Adipocyte (in vitro differentiated cells): ENCODE measurements around the gene DROSHA.

ENCODE experiments used
- DNase-seq: peaks from one replicate; pipeline ENCODE4 v3.0.0-alpha.2; 2015; ENCODE audit warnings: low read depth
- H3K27me3 ChIP-seq: replicated peaks from 2 replicates; pipeline ENCODE4 v1.7.0; 2013; ENCODE audit warnings: mild to moderate bottlenecking, low read length, moderate library complexity; ENCODE audit not compliant: control insufficient read depth, insufficient read depth
- H3K36me3 ChIP-seq: 2 replicates; pipeline ENCODE4 v1.7.0; 2013; ENCODE audit warnings: low read length, mild to moderate bottlenecking, moderate library complexity; ENCODE audit not compliant: control insufficient read depth, insufficient read depth, severe bottlenecking
- H3K4me1 ChIP-seq: 2 replicates; pipeline ENCODE4 v1.7.0; 2013; ENCODE audit warnings: mild to moderate bottlenecking, low read length, moderate library complexity; ENCODE audit not compliant: control insufficient read depth, insufficient read depth
- H3K4me3 ChIP-seq: 2 replicates; pipeline ENCODE4 v1.7.0; 2013; ENCODE audit warnings: mild to moderate bottlenecking, low read length, moderate library complexity
- H3K9ac ChIP-seq: 2 replicates; pipeline ENCODE4 v1.7.0; 2013; ENCODE audit warnings: mild to moderate bottlenecking, low read length, moderate library complexity
- H3K9me3 ChIP-seq: 2 replicates; pipeline ENCODE4 v1.7.0; 2013; ENCODE audit warnings: mild to moderate bottlenecking, low read length, moderate library complexity; ENCODE audit not compliant: control insufficient read depth

Gene DROSHA

DNA sequence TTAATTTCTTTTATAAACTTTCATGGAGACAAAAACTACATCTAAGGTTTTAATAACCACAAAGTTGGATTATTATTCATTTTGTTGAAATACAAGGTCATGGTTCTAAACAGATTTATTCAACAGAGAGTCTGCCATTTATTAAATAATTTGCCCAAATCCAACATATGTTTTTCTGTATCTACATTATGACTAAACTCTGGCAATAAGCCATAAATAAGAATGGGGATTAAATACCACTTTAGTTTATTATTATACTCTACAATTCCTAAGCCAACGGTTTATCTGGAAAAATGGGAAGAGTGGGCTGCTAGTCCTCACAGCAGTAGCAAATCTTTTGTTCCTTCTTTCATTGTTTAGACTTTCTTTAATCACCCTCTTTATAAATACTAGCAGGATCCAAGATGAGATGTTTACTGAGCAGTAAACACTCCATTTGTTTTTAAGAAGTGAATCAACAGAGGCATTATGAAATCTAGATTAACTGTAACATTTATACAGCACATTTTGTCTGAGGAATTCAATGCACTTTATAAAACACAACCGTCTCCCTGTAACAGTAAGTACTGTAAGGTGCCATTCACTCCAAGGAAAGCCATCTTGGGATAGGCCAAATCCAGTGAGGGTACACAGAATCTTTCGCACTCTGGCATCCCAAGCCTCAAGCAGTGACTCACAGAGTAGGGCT lies 89.7 kb downstream of the DROSHA start:
- no peak overlapping the region for H3K9ac ChIP-seq
- no peak overlapping the region for H3K4me3 ChIP-seq
- no peaks in the 10 kb centered on the region for H3K9me3 ChIP-seq
- H3K27me3 ChIP-seq: no peaks in the 10 kb centered on the region
- DNase-seq: peak; percentile 26
- H3K4me1 ChIP-seq: peaks cover 9% of the 10 kb centered on the region
- H3K36me3 ChIP-seq: peaks cover 32% of the 10 kb centered on the region

DNA sequence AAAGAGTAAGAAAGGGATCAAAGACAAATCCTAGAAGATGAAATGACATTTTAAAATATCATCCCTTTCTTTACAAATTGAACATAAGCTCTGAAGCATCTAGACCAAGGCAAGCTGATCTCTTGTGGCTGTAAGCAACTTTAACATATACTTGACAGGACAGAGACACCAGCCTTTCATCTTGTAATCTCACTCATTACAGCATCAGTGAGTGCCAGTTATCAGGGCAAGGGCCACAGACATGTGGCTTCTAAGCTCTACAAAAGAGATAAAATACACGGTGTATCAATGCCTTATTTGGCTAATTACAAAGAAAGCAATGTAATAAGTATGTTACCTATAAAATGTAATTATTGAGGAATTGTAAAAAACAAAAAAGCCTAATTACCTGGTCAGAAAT lies 95.0 kb downstream of the DROSHA start:
- no peak for DNase-seq
- Histone ChIP-seq H3K4me1 (peaks cover under 1% of the 10 kb centered on the region), H3K9ac (no peak overlapping the region), H3K36me3 (peaks cover 51% of the 10 kb centered on the region), H3K4me3 (no peak overlapping the region), H3K9me3 (no peaks in the 10 kb centered on the region), H3K27me3 (no peaks in the 10 kb centered on the region)

DNA sequence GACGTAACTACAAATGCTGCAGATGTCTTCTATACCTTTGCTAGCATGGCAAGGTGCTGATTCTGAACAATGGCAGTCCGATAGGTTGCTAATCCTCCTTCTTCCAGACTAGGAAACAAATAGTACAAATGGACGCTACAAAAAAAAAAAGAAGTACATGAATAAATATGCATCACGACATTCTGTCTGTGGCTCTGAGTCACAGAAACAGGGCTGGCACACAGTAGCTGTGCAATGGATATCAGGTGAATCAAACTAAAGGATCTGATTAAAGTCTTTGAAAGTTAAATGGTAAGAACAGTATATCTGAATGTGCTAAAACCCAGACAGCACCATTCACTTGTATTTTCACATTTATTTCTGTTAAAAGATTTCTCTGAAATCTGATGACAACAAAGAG lies 96.2 kb downstream of the DROSHA start:
- Histone ChIP-seq H3K9ac (no peak overlapping the region), H3K36me3 (peaks cover 61% of the 10 kb centered on the region), H3K27me3 (no peaks in the 10 kb centered on the region), H3K9me3 (no peaks in the 10 kb centered on the region), H3K4me1 (no peaks in the 10 kb centered on the region), H3K4me3 (no peak overlapping the region)
- no peak for DNase-seq

DNA sequence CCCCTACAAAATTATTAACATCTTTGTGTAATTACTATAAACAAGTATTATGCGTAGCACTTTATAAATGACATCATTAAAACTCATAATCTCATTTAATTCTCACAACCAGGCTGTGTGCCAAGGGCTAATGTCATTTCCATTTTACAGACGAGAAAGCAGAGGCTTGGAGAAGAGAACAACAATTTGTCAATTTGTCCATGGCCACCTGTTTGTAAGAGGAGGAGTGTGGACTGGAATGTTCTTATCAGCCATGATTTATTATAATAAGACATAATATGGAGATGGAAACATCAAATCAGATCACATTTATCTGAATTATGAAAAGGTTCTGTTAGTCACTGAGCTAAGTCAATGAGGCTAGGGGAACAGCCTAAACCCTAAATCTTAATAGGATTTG lies 97.0 kb downstream of the DROSHA start:
- DNase-seq: no peak
- H3K9me3 ChIP-seq: no peaks in the 10 kb centered on the region
- H3K4me1 ChIP-seq: no peaks in the 10 kb centered on the region
- H3K4me3 ChIP-seq: no peak overlapping the region
- H3K36me3 ChIP-seq: peaks cover 66% of the 10 kb centered on the region
- H3K9ac ChIP-seq: no peak overlapping the region
- no peaks in the 10 kb centered on the region for H3K27me3 ChIP-seq

DNA sequence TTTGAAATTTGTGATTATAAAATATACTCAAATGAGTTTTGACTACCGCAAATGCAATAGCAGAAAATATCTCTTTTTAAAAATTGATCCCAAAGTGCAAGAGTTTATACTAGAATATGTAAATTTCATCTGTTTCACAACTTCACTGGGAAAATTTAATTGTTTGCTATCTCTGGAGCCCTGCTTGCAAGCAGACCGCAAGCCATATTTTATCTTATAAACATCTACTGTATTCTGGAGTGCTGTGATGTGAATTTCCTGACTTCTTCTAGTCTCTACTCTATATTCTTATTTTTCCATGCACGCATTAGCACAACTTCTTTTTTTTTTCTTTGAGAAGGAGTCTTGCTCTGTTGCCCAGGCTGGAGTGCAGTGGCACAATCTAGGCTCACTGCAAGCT lies 98.7 kb downstream of the DROSHA start:
- Histone ChIP-seq H3K4me3 (no peak overlapping the region), H3K9ac (no peak overlapping the region), H3K36me3 (peaks cover 58% of the 10 kb centered on the region), H3K4me1 (no peaks in the 10 kb centered on the region), H3K9me3 (no peaks in the 10 kb centered on the region), H3K27me3 (no peaks in the 10 kb centered on the region)
- DNase-seq: no peak

DNA sequence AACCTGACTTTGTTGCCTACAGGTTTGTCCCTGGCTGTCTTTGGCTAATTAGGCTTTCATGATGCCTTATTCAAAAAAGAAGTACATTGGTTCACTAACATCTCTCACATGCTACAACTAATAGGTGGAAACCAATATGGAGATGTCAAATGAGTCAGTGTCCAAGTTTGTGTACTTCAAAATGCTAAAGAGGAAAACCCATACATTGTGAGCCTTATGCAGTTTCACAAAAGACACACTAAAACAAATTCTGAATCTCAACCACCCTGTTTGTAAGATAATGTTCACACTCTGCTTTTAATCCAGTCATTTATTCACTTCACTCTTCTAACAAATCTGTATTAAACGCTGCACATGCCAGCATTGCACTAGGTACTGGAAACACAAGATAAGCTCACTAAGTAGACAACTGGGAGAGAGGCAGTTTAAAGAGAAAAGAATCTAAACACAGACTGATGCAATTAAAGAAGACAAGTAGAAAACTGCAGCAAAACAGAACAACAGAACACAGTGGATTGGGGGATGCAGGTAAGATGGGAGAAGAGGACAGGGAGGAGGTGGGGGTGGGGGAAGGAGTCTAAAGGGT lies 104.1 kb downstream of the DROSHA start:
- Histone ChIP-seq H3K27me3 (no peaks in the 10 kb centered on the region), H3K36me3 (peaks cover 43% of the 10 kb centered on the region)

DNA sequence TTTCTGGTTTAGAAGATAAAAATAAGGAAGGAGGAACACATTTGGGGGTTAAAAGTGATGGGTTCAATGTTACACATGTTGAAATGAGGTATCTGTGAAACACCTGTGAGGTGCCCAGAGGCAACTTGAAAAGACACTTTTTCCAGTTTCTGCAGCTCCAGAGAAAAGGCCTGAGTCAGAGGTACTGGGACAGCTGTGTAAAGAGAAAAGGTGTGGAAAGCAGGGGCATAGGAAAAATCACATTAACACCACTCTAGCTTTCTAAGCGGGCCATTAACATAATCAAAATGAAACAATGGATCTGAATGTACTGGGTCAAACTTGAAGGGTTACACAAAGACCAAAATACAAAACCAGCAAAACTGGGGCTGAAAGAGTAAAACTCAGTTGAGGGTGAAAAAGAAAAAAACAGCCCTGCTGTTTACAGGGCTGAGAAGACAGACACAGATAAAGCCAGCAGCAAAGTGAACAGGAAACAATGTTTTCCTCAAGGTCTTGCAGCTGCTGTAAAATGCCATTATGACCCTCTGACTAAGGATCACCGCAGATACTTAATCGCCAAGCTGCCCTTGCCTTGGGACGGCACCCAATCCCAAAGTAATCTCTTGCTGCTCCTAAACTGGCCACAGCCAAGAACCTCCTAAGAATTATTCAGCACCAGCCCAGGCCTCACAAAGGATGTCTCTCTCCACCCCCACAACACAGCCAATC lies 104.7 kb downstream of the DROSHA start:
- H3K9me3 ChIP-seq: no peaks in the 10 kb centered on the region
- H3K4me3 ChIP-seq: no peak overlapping the region
- DNase-seq: no peak
- no peaks in the 10 kb centered on the region for H3K27me3 ChIP-seq
- no peaks in the 10 kb centered on the region for H3K4me1 ChIP-seq
- no peak overlapping the region for H3K9ac ChIP-seq
- peaks cover 37% of the 10 kb centered on the region for H3K36me3 ChIP-seq

More for the DNA sequence above, 104.1 kb downstream of the DROSHA start:
- H3K4me1 ChIP-seq: no peaks in the 10 kb centered on the region
- DNase-seq: no peak
- no peak overlapping the region for H3K9ac ChIP-seq
- no peaks in the 10 kb centered on the region for H3K9me3 ChIP-seq
- H3K4me3 ChIP-seq: no peak overlapping the region

DNA sequence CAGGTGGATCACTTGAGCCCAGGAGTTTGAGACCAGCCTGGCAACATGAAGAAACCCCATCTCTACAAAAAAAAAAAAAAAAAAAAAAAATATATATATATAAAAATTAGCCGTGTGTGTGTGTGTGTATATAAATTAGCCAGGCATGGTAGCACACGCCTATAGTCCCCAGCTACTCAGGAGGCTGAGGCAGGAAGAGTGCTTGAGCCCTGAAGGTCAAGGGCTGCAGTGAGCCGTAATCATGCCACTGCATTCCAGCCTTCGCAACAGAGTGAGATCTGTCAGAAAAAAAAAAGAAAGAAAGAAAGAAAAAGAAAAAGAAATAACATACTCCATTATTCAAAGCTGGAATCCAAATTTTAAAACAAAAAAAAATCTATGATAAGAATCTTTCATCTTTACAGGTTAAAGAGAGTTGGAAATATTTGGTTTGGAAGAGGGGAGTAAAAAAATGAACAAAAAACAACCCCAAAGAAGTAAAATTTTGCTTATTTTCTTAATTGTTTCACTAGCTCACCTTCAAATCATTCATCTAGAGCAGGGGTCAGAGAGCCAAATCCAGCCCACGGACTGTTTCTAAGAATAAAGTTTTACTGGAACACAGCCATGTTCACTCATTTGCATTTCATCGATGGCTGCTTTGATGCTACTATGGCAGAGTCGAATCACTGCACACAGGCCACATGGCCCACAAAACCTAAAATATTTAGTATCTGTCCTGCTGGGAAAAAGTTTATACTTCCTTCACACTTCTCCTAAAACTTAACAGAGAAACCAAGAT lies 109.9 kb downstream of the DROSHA start:
- DNase-seq: no peak
- no peaks in the 10 kb centered on the region for H3K27me3 ChIP-seq
- H3K4me1 ChIP-seq: peaks cover 15% of the 10 kb centered on the region
- peaks cover 49% of the 10 kb centered on the region for H3K36me3 ChIP-seq
- H3K9ac ChIP-seq: no peak overlapping the region
- no peak overlapping the region for H3K4me3 ChIP-seq
- no peaks in the 10 kb centered on the region for H3K9me3 ChIP-seq

DNA sequence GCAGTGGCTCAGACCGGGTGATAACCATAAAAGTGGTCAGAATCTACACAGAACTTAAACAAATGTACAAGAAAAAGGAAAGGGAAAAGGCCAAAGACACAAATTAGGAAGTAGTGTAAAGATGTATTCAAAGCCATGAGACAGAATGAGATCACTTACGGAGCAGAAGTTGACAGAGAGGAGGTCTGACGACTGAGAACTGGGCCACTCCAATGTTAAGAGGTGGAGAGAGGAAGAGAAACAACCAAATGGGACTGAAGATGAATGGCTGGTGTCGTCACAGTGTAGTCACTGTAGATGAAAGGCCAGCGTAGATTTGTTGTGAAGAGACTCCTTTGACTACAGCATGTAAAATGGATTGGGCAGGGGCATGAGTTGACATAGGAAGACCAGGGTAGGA lies 114.4 kb downstream of the DROSHA start:
- H3K4me1 ChIP-seq: peaks cover 22% of the 10 kb centered on the region
- no peaks in the 10 kb centered on the region for H3K9me3 ChIP-seq
- H3K36me3 ChIP-seq: peaks cover 55% of the 10 kb centered on the region
- H3K4me3 ChIP-seq: no peak overlapping the region
- H3K27me3 ChIP-seq: no peaks in the 10 kb centered on the region
- no peak overlapping the region for H3K9ac ChIP-seq
- no peak for DNase-seq

DNA sequence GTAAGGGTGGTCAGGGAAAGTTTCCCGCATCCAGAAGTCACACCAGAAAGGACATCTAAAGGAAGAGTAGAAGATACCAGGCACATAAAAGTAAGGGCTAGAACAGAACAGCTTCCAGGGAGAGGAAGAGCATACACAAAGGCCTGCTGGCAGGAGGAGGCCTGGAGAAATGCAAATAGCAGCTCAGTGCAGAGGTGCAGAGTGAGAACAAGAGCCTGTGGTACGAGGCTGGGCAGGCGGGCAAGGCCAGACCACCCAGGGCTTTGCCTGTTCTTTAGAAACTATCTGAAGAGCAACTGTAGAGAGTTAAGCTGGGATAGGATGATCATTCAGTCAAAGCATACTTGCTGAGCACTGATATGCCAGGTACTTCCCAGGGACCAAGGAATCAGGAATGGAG lies 115.3 kb downstream of the DROSHA start:
- DNase-seq: no peak
- H3K27me3 ChIP-seq: no peaks in the 10 kb centered on the region
- H3K4me1 ChIP-seq: peaks cover 27% of the 10 kb centered on the region
- peaks cover 55% of the 10 kb centered on the region for H3K36me3 ChIP-seq
- no peak overlapping the region for H3K4me3 ChIP-seq
- no peaks in the 10 kb centered on the region for H3K9me3 ChIP-seq
- H3K9ac ChIP-seq: no peak overlapping the region

DNA sequence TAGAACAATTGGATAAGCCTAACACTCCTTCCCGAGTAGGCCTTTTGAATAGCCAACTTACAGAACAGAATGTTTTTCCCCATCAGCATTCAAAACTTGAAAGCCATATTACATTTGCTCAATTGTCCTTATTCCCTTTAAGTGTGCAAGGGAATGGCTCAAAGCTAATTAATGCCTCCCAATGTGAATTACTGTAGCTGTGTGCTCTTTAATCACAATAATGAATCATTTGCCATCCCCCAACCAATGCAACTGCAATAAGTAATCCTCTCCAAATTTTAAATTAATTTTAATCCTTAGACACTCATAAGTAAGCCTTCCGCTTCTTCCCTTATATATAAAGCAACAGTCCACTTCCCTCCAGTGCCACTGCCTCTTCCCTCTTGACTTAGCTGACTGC lies 115.9 kb downstream of the DROSHA start:
- no peak overlapping the region for H3K9ac ChIP-seq
- H3K9me3 ChIP-seq: no peaks in the 10 kb centered on the region
- peaks cover 27% of the 10 kb centered on the region for H3K4me1 ChIP-seq
- no peak overlapping the region for H3K4me3 ChIP-seq
- DNase-seq: no peak
- no peaks in the 10 kb centered on the region for H3K27me3 ChIP-seq
- H3K36me3 ChIP-seq: peaks cover 49% of the 10 kb centered on the region
